Activated CD8-positive, alpha-beta memory T cell treated with anti-CD3 and anti-CD28 coated beads, Interleukin-2, amount 50 U/mL, for 24 hours (primary cell): Measurements from ENCODE around the gene ARHGAP9.
A peak's percentile ranks its signal among the peaks of the same experiment; 100 is the strongest.

Source experiments
- DNase-seq: peaks from one replicate; pipeline ENCODE4 v3.0.0-alpha.2; 2020; ENCODE audit errors: extremely low read depth

Gene ARHGAP9

GRCh38 chr12:57479376-57480115, at the start of gene ARHGAP9:
ARHGAP9 (minus strand) TSS chr12:57479866; CDS start chr12:57479406, 460 bp downstream.
- no peak for DNase-seq

GRCh38 chr12:57528831-57529555, 49.3 kb upstream of the ARHGAP9 start:
- no peak for DNase-seq

GRCh38 chr12:57528176-57528575, 48.5 kb upstream of the ARHGAP9 start:
- DNase-seq = no peak

- no peak for DNase-seq
These were observed 47.5 kb upstream of the ARHGAP9 start for GRCh38 chr12:57527184-57527583.

GRCh38 chr12:57526477-57527126, 46.9 kb upstream of the ARHGAP9 start:
- DNase-seq = no peak

GRCh38 chr12:57525615-57526383, 46.1 kb upstream of the ARHGAP9 start:
- no peak for DNase-seq

GRCh38 chr12:57524814-57525614, 45.3 kb upstream of the ARHGAP9 start:
- DNase-seq = no peak

GRCh38 chr12:57523706-57524614, 44.3 kb upstream of the ARHGAP9 start:
- DNase-seq = no peak

GRCh38 chr12:57522887-57523705, 43.4 kb upstream of the ARHGAP9 start:
- DNase-seq = no peak

- DNase-seq = peak; percentile 61
These were observed 42.6 kb upstream of the ARHGAP9 start, which contains the start of gene MBD6 for GRCh38 chr12:57522011-57522886. MBD6 (plus strand) TSS chr12:57522824; CDS start chr12:57524304, 1,480 bp downstream.

- DNase-seq = no peak
These were observed 41.9 kb upstream of the ARHGAP9 start for GRCh38 chr12:57521525-57522010.

- DNase-seq = peak; percentile 98
These were observed 40.6 kb upstream of the ARHGAP9 start, which contains the start of gene DDIT3 for GRCh38 chr12:57520053-57520818. DDIT3 (minus strand) TSS chr12:57520514; CDS start chr12:57517406, 3,108 bp downstream.

GRCh38 chr12:57519796-57520052, 40.1 kb upstream of the ARHGAP9 start:
- no peak for DNase-seq

GRCh38 chr12:57518920-57519795, 39.5 kb upstream of the ARHGAP9 start:
- no peak for DNase-seq

- DNase-seq = no peak
These were observed 38.7 kb upstream of the ARHGAP9 start for GRCh38 chr12:57518176-57518919.
